Measurements from ENCODE around the gene MGMT. TPM values are rescaled to one million over a fixed set of nuclear protein-coding genes. Genes with fewer than 3 reads are reported as not detected.

The MGMT gene
- total RNA-seq, 6 experiments from 2014 or later = 36.5 to 53.4 (median 42.3) TPM

- 89% methylated on average over 4 of the region's 4 CpGs for WGBS (ENCODE audit: insufficient coverage, low coverage, low lambda C conversion rate, missing lambda C conversion rate)
- Histone ChIP-seq H3K4me3 (no peak overlapping the region), H3K27me3 (no peaks in the 10 kb centered on the region), H3K36me3 (peaks cover 0 to 2% (median 0%) of the 10 kb centered on the region in 4 donors), H3K4me1 (peaks cover 0 to 12% (median 0%) of the 10 kb centered on the region in 4 donors), H3K27ac (no peak overlapping the region), H3K9me3 (no peaks in the 10 kb centered on the region)
- TF ChIP-seq POLR2A (IDR thresholded peaks at IDR 0.05) (no peak), CTCF (IDR thresholded peaks at IDR 0.05) (no peak)
- no peak for ATAC-seq
- no peak for DNase-seq
- intact Hi-C loops (cut with DNase I) = no loop called here
Measured at GRCh38 chr10:129673292-129673691, 206.3 kb downstream of the MGMT start.

GRCh38 chr10:129675027-129675769, 208.2 kb downstream of the MGMT start:
- intact Hi-C loops (cut with DNase I) = no loop called here
- Histone ChIP-seq H3K4me1 (peaks cover 0 to 26% (median 0%) of the 10 kb centered on the region in 4 donors), H3K27me3 (no peaks in the 10 kb centered on the region), H3K27ac (no peak overlapping the region), H3K4me3 (no peak overlapping the region), H3K9me3 (no peaks in the 10 kb centered on the region), H3K36me3 (peaks cover 0 to 2% (median 0%) of the 10 kb centered on the region in 4 donors)
- WGBS (ENCODE audit: insufficient coverage, low coverage, low lambda C conversion rate, missing lambda C conversion rate) = 86% methylated on average over 13 of the region's 17 CpGs
- DNase-seq (no peak), ATAC-seq (no peak)
- TF ChIP-seq POLR2A (IDR thresholded peaks at IDR 0.05) (no peak), CTCF (IDR thresholded peaks at IDR 0.05) (no peak)

- intact Hi-C loops (cut with DNase I) = no loop called here
- Histone ChIP-seq H3K4me1 (peaks cover 0 to 26% (median 0%) of the 10 kb centered on the region in 4 donors), H3K4me3 (no peak overlapping the region), H3K9me3 (no peaks in the 10 kb centered on the region), H3K27me3 (no peaks in the 10 kb centered on the region), H3K36me3 (peaks cover 0 to 2% (median 0%) of the 10 kb centered on the region in 4 donors), H3K27ac (no peak overlapping the region)
- TF ChIP-seq POLR2A (IDR thresholded peaks at IDR 0.05) = no peak
- TF ChIP-seq CTCF (IDR thresholded peaks at IDR 0.05) = no peak
- WGBS (ENCODE audit: insufficient coverage, low coverage, low lambda C conversion rate, missing lambda C conversion rate) = no CpG with 5 or more reads among the region's 12 CpGs
- no peak for ATAC-seq
- no peak for DNase-seq
Measured at GRCh38 chr10:129676014-129676413, 209.0 kb downstream of the MGMT start.

- no peak overlapping the region for H3K27ac ChIP-seq
- ATAC-seq = no peak
- DNase-seq = no peak
- no peaks in the 10 kb centered on the region for H3K9me3 ChIP-seq
- intact Hi-C loops (cut with DNase I) = no loop called here
- H3K4me3 ChIP-seq = no peak overlapping the region
- 95% methylated on average over 8 of the region's 11 CpGs for WGBS (ENCODE audit: insufficient coverage, low coverage, low lambda C conversion rate, missing lambda C conversion rate)
- H3K36me3 ChIP-seq = peaks cover 0 to 2% (median 0%) of the 10 kb centered on the region in 4 donors
- TF ChIP-seq CTCF (IDR thresholded peaks at IDR 0.05) (no peak), POLR2A (IDR thresholded peaks at IDR 0.05) (no peak)
- H3K27me3 ChIP-seq = no peaks in the 10 kb centered on the region
- peaks cover 0 to 26% (median 0%) of the 10 kb centered on the region in 4 donors for H3K4me1 ChIP-seq
Measured at GRCh38 chr10:129677377-129677927, 210.4 kb downstream of the MGMT start.
